GM19438 (cell line): Measurements from ENCODE around the gene EXOC3.

ENCODE experiments used
- ATAC-seq: cut with Tn5 transposase; IDR thresholded peaks from one replicate; pipeline ENCODE4 v1.9.1; 2021; ENCODE audit warnings: low read depth; ENCODE audit not compliant: unreplicated experiment

The EXOC3 gene

DNA sequence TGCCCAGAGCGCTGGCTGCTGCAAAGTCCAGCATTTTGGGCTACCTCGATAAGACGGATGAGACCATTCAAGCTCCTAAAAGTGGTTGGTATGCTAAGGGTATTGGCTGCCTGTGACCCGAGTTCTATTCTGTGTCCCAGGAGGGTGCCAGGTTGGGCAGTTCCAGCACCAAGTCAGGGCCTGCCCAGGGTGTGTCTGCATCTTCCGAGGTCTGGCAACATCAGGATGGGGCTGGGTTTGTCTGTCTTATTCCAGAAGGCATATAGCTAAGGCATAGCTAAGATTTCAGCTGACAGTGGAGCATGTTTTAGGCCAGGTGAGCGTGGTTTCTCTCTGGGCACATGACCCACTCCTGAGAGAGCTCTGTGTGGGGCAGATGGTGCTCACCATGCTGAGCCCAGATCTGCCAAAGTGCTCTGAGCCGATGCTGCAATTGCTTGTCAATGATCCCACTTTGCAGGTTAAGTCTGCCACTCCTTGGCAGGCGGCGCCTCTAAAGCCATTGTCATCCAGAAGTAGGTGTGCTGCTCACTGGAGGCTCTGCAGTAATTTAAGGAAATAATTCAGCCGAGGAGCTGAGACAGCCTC is 73.5 kb downstream of the EXOC3 start:
- ATAC-seq, result no peak
